ENCODE measurements around the gene SEMA6A. TPM values are rescaled to one million over a fixed set of nuclear protein-coding genes. Genes with fewer than 3 reads are reported as not detected.

SEMA6A gene
- total RNA-seq, 1 experiment from 2014 or later, result 18.3 TPM

DNA sequence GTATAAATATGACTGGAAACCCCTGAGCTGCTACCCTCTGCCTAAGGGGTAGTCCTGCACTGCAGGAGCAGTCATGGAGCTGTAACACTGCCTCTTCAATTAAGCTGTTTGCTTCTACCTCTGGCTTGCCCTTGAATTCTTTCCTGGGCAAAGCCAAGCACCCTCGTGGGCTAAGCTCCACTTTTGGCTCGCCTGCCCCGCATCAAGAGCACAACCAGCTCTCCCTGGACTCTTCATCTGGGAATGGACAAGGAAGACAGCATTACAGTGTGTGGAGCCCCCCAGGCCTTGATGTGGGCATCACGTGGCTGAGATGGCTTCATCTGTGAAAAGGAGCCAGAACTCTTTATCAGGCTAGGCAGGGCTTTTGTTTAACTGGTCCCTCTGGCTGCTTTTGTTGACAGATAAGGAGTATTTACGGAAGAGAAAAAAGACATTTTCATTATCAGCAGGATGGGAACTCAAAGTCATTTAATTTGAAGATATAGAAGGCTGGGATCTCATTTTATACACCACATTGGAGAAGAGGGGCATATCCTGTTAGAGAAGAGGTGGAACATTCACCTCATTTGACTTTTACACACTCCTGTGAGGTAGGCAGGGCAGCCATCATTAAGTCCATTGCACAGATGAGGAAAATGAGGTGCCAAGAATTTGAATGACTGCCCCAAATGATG lies 137.8 kb downstream of the SEMA6A start:
- Mint-ChIP-seq H3K4me1 (ENCODE audit: low read depth, unreplicated experiment) (peaks cover 7% of the 10 kb centered on the region), H3K27ac (ENCODE audit: unreplicated experiment) (no peak overlapping the region), H3K36me3 (ENCODE audit: insufficient read depth, unreplicated experiment) (no peaks in the 10 kb centered on the region), H3K4me3 (ENCODE audit: unreplicated experiment) (no peak overlapping the region), H3K27me3 (ENCODE audit: insufficient read depth, unreplicated experiment) (no peaks in the 10 kb centered on the region), H3K9me3 (ENCODE audit: unreplicated experiment) (no peaks in the 10 kb centered on the region)
- Histone ChIP-seq H3K4me1 (no peaks in the 10 kb centered on the region; the same call in 1 of the 2 replicates), H3K4me3 (ENCODE audit: low read depth, low read length) (no peak overlapping the region), H3K36me3 (ENCODE audit: control insufficient read depth, insufficient read depth, low read length) (no peaks in the 10 kb centered on the region), H3K9me3 (no peaks in the 10 kb centered on the region), H3K27me3 (replicated peaks; ENCODE audit: control insufficient read depth, insufficient read depth, low read length) (no peaks in the 10 kb centered on the region)
- ChIA-PET CTCF (no interaction called here), POLR2A (no interaction called here)
- no TSS peak for BruUV-seq (replicated peaks)
- intact Hi-C loops (cut with micrococcal nuclease; ENCODE audit: unreplicated experiment), result no loop called here
- TF ChIP-seq, protein P1, sequence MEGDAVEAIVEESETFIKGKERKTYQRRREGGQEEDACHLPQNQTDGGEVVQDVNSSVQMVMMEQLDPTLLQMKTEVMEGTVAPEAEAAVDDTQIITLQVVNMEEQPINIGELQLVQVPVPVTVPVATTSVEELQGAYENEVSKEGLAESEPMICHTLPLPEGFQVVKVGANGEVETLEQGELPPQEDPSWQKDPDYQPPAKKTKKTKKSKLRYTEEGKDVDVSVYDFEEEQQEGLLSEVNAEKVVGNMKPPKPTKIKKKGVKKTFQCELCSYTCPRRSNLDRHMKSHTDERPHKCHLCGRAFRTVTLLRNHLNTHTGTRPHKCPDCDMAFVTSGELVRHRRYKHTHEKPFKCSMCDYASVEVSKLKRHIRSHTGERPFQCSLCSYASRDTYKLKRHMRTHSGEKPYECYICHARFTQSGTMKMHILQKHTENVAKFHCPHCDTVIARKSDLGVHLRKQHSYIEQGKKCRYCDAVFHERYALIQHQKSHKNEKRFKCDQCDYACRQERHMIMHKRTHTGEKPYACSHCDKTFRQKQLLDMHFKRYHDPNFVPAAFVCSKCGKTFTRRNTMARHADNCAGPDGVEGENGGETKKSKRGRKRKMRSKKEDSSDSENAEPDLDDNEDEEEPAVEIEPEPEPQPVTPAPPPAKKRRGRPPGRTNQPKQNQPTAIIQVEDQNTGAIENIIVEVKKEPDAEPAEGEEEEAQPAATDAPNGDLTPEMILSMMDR (IDR thresholded peaks at IDR 0.05; ENCODE audit: insufficient read depth in 1 of 2, low read depth in 1 of 2, low read length in 1 of 2, severe bottlenecking in 1 of 2, unreplicated experiment in 1 of 2), result no peak
- DNase-seq, result no peak

DNA sequence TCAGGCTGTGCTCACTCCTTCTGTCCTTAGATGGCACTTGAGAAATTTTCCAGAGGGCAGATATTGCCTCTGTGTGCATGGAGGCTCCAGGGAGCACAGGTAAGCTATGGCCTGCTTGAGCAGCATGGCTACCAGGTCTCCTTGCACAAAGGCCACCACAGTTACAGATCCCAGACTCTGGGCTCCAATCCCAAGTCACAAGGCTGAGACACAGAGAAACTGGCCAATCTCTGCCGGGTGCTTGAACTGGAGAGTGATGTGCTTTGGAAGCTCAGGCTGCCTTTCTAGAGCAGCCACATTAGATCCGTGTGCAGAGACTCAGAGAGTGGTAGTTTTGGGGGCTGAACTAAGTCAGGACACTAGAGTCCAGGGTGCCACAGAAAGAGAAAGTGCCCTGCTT lies 145.7 kb downstream of the SEMA6A start:
- CTCF ChIA-PET, result no interaction called here
- no TSS peak for BruUV-seq (replicated peaks)
- no peaks in the 10 kb centered on the region for H3K9me3 Mint-ChIP-seq (ENCODE audit: unreplicated experiment)

DNA sequence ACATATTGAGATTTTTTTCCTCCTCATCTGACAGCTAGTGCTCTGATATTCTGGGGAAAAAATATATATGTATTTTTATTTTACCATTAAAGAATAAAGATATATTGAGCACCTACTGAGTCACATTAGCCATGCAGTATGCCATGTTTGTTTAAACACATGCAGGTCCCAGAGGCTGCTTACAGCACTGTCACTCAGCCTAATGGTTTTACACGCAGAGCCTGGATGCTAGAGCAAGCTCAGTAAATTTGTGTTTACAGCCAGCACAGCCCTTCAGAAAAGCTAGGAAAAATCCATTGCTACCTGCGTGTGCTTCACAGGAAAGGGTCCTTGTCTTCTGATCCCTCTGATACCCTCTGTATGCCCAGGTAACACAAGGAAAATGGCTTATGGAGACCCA lies 146.2 kb downstream of the SEMA6A start:
- H3K4me3 ChIP-seq (ENCODE audit: low read depth, low read length), result no peak overlapping the region
- BruUV-seq (replicated peaks), result no TSS peak
- no peaks in the 10 kb centered on the region for H3K9me3 Mint-ChIP-seq (ENCODE audit: unreplicated experiment)
- H3K36me3 ChIP-seq (ENCODE audit: control insufficient read depth, insufficient read depth, low read length), result no peaks in the 10 kb centered on the region
- H3K4me1 Mint-ChIP-seq (ENCODE audit: low read depth, unreplicated experiment), result no peaks in the 10 kb centered on the region
- no peak overlapping the region for H3K4me3 Mint-ChIP-seq (ENCODE audit: unreplicated experiment)
- no peaks in the 10 kb centered on the region for H3K4me1 ChIP-seq
- no peak for DNase-seq
- no peaks in the 10 kb centered on the region for H3K9me3 ChIP-seq
- H3K27me3 ChIP-seq (replicated peaks; ENCODE audit: control insufficient read depth, insufficient read depth, low read length), result no peaks in the 10 kb centered on the region
- intact Hi-C loops (cut with micrococcal nuclease; ENCODE audit: unreplicated experiment), result no loop called here
- ChIA-PET CTCF (no interaction called here), POLR2A (no interaction called here)
- no peaks in the 10 kb centered on the region for H3K27me3 Mint-ChIP-seq (ENCODE audit: insufficient read depth, unreplicated experiment)
- TF ChIP-seq, protein P1 (IDR thresholded peaks at IDR 0.05; ENCODE audit: insufficient read depth in 1 of 2, low read depth in 1 of 2, low read length in 1 of 2, severe bottlenecking in 1 of 2, unreplicated experiment in 1 of 2), result no peak
- H3K36me3 Mint-ChIP-seq (ENCODE audit: insufficient read depth, unreplicated experiment), result no peaks in the 10 kb centered on the region
- no peak overlapping the region for H3K27ac Mint-ChIP-seq (ENCODE audit: unreplicated experiment)

More for the DNA sequence above, 145.7 kb downstream of the SEMA6A start:
- no peaks in the 10 kb centered on the region for H3K36me3 Mint-ChIP-seq (ENCODE audit: insufficient read depth, unreplicated experiment)
- no peak overlapping the region for H3K27ac Mint-ChIP-seq (ENCODE audit: unreplicated experiment)
- intact Hi-C loops (cut with micrococcal nuclease; ENCODE audit: unreplicated experiment), result no loop called here
- POLR2A ChIA-PET, result no interaction called here
- DNase-seq, result no peak
- H3K4me1 Mint-ChIP-seq (ENCODE audit: low read depth, unreplicated experiment), result no peaks in the 10 kb centered on the region
- Histone ChIP-seq H3K36me3 (ENCODE audit: control insufficient read depth, insufficient read depth, low read length) (no peaks in the 10 kb centered on the region), H3K9me3 (no peaks in the 10 kb centered on the region), H3K4me3 (ENCODE audit: low read depth, low read length) (no peak overlapping the region), H3K27me3 (replicated peaks; ENCODE audit: control insufficient read depth, insufficient read depth, low read length) (no peaks in the 10 kb centered on the region), H3K4me1 (no peaks in the 10 kb centered on the region)
- no peak overlapping the region for H3K4me3 Mint-ChIP-seq (ENCODE audit: unreplicated experiment)
- H3K27me3 Mint-ChIP-seq (ENCODE audit: insufficient read depth, unreplicated experiment), result no peaks in the 10 kb centered on the region
- TF ChIP-seq, protein P1 (IDR thresholded peaks at IDR 0.05; ENCODE audit: insufficient read depth in 1 of 2, low read depth in 1 of 2, low read length in 1 of 2, severe bottlenecking in 1 of 2, unreplicated experiment in 1 of 2), result no peak
